Hepatocyte (in vitro differentiated cells): Measurements from ENCODE around the gene XCL2. TPM values are rescaled to one million over a fixed set of nuclear protein-coding genes. Genes with fewer than 3 reads are reported as not detected.
"Not testable (repeated sequence)": the region's sequence is repeated elsewhere in the genome, so short reads cannot be mapped to it uniquely, and the experiment has no call there.

Source experiments
- DNase-seq: peaks from one replicate; pipeline ENCODE4 v3.0.0-alpha.2; 2016; ENCODE audit warnings: low spot score
- H2AFZ ChIP-seq: fragments of 200-600 bp; sonication (generic); 2 replicates; pipeline ENCODE4 v1.6.0; 2016; ENCODE audit warnings: antibody characterized with exemption, mild to moderate bottlenecking
- H3K27ac ChIP-seq: fragments of 200-600 bp; sonication (generic); 2 replicates; pipeline ENCODE4 v1.5.1; 2016; ENCODE audit warnings: mild to moderate bottlenecking
- H3K27me3 ChIP-seq: fragments of 200-600 bp; sonication (generic); 2 replicates; pipeline ENCODE4 v1.6.1; 2016
- H3K36me3 ChIP-seq: fragments of 200-600 bp; sonication (generic); replicated peaks from 2 replicates; pipeline ENCODE4 v1.5.1; 2016; ENCODE audit warnings: low read depth; ENCODE audit not compliant: insufficient read depth
- H3K4me1 ChIP-seq: fragments of 200-600 bp; sonication (generic); 2 replicates; pipeline ENCODE4 v1.5.1; 2016; ENCODE audit warnings: mild to moderate bottlenecking, moderate library complexity; ENCODE audit not compliant: insufficient read depth
- H3K4me2 ChIP-seq: fragments of 200-600 bp; sonication (generic); 2 replicates; pipeline ENCODE4 v1.6.0; 2016
- H3K4me3 ChIP-seq: fragments of 200-600 bp; sonication (generic); 2 replicates; pipeline ENCODE4 v1.5.1; 2016; ENCODE audit warnings: mild to moderate bottlenecking
- H3K79me2 ChIP-seq: fragments of 200-600 bp; sonication (generic); 2 replicates; pipeline ENCODE4 v1.6.0; 2017; ENCODE audit warnings: mild to moderate bottlenecking
- H3K9me2 ChIP-seq: fragments of 200-600 bp; sonication (generic); replicated peaks from 2 replicates; pipeline ENCODE4 v1.6.0; 2017; ENCODE audit warnings: mild to moderate bottlenecking; ENCODE audit not compliant: insufficient read depth
- H3K9me3 ChIP-seq: fragments of 200-600 bp; sonication (generic); 2 replicates; pipeline ENCODE4 v1.5.1; 2016; ENCODE audit warnings: low read depth, mild to moderate bottlenecking
- H4K20me1 ChIP-seq: fragments of 200-600 bp; sonication (generic); 2 replicates; pipeline ENCODE4 v1.6.0; 2016; ENCODE audit warnings: mild to moderate bottlenecking; ENCODE audit not compliant: insufficient read depth, poor library complexity, severe bottlenecking
- CTCF ChIP-seq: fragments of 200-600 bp; sonication (generic); IDR thresholded peaks from 2 replicates; pipeline ENCODE4 v1.5.1; 2016; ENCODE audit warnings: antibody characterized with exemption, mild to moderate bottlenecking; ENCODE audit not compliant: poor library complexity
- EZH2 ChIP-seq: fragments of 200-600 bp; sonication (generic); IDR thresholded peaks from 2 replicates; pipeline ENCODE4 v1.6.1; 2016; ENCODE audit warnings: antibody characterized with exemption, mild to moderate bottlenecking, borderline replicate concordance
- EZH2phosphoT487 ChIP-seq: fragments of 200-600 bp; sonication (generic); IDR thresholded peaks from one replicate; pipeline ENCODE4 v1.6.1; 2018; ENCODE audit warnings: antibody characterized with exemption, mild to moderate bottlenecking, low read depth, moderate library complexity; ENCODE audit not compliant: unreplicated experiment, severe bottlenecking
- WGBS: methylation state at CpG from one replicate; pipeline ENCODE4 v1.1.6; 2016; ENCODE audit warnings: low lambda C conversion rate; ENCODE audit errors: missing lambda C conversion rate; 5-methylcytosine and 5-hydroxymethylcytosine counted together
- polyA plus RNA-seq: library from polyadenylated mRNA; unstranded; fragments of >200 nt; fragmentation: Nextera tagmentation; extraction: Ambion mirVana; gene quantifications from 2 replicates; pipeline ENCODE4 v1.2.1, GENCODE V29; 2016
- total RNA-seq: library from RNA; depleted of rRNA; stranded (reverse); fragments of >200 nt; gene quantifications from 2 replicates; pipeline ENCODE4 v1.2.3, GENCODE V29; 2014

The XCL2 gene
- total RNA-seq (not detected in 2 replicates), polyA plus RNA-seq (not detected in 2 replicates)

- not testable (repeated sequence) for H3K79me2 ChIP-seq, H3K4me3 ChIP-seq, H3K9me2 ChIP-seq, H3K36me3 ChIP-seq, H2AFZ ChIP-seq, H4K20me1 ChIP-seq, H3K4me2 ChIP-seq, H3K27ac ChIP-seq, H3K9me3 ChIP-seq, DNase-seq, H3K4me1 ChIP-seq, H3K27me3 ChIP-seq
- 98% methylated on average over 4 of the region's 8 CpGs for WGBS
These were observed at the start of gene XCL2 for GRCh38 chr1:168543840-168544498. Gene XCL2 (minus strand): TSS chr1:168543997. CDS start chr1:168543964, 33 bp downstream.

GRCh38 chr1:168591641-168592250 is 47.9 kb upstream of the XCL2 start:
- H3K27ac ChIP-seq, result no peak overlapping the region
- no peak overlapping the region for H3K4me3 ChIP-seq
- H3K4me2 ChIP-seq, result no peak overlapping the region
- H2AFZ ChIP-seq, result no peak overlapping the region
- H3K27me3 ChIP-seq, result no peaks in the 10 kb centered on the region
- no peak for DNase-seq
- WGBS, result 86% methylated on average over 2 of the region's 2 CpGs
- H3K4me1 ChIP-seq, result no peaks in the 10 kb centered on the region
- no peaks in the 10 kb centered on the region for H4K20me1 ChIP-seq
- H3K79me2 ChIP-seq, result no peaks in the 10 kb centered on the region
- no peak for TF ChIP-seq EZH2
- no peak for TF ChIP-seq EZH2phosphoT487
- no peak for TF ChIP-seq CTCF
- H3K9me3 ChIP-seq, result no peaks in the 10 kb centered on the region
- H3K9me2 ChIP-seq, result no peaks in the 10 kb centered on the region
- H3K36me3 ChIP-seq, result no peaks in the 10 kb centered on the region

GRCh38 chr1:168591066-168591465 is 47.3 kb upstream of the XCL2 start:
- no peak overlapping the region for H2AFZ ChIP-seq
- no peak overlapping the region for H3K4me2 ChIP-seq
- no peaks in the 10 kb centered on the region for H3K9me2 ChIP-seq
- WGBS, result 97% methylated on average over 5 of the region's 5 CpGs
- H3K4me3 ChIP-seq, result no peak overlapping the region
- no peak overlapping the region for H3K27ac ChIP-seq
- no peaks in the 10 kb centered on the region for H3K9me3 ChIP-seq
- DNase-seq, result no peak
- H3K79me2 ChIP-seq, result no peaks in the 10 kb centered on the region
- no peaks in the 10 kb centered on the region for H3K27me3 ChIP-seq
- no peaks in the 10 kb centered on the region for H3K36me3 ChIP-seq
- no peak for TF ChIP-seq EZH2phosphoT487
- TF ChIP-seq CTCF, result no peak
- no peak for TF ChIP-seq EZH2
- no peaks in the 10 kb centered on the region for H4K20me1 ChIP-seq
- H3K4me1 ChIP-seq, result no peaks in the 10 kb centered on the region

- Histone ChIP-seq H4K20me1 (no peaks in the 10 kb centered on the region), H3K9me2 (no peaks in the 10 kb centered on the region), H2AFZ (no peak overlapping the region), H3K4me3 (no peak overlapping the region), H3K36me3 (no peaks in the 10 kb centered on the region), H3K79me2 (no peaks in the 10 kb centered on the region), H3K27ac (no peak overlapping the region), H3K27me3 (no peaks in the 10 kb centered on the region), H3K9me3 (no peaks in the 10 kb centered on the region), H3K4me2 (no peak overlapping the region), H3K4me1 (no peaks in the 10 kb centered on the region)
- DNase-seq, result no peak
- no peak for TF ChIP-seq EZH2phosphoT487
- TF ChIP-seq CTCF, result no peak
- TF ChIP-seq EZH2, result no peak
- WGBS, result 86% methylated on average over 2 of the region's 2 CpGs
These were observed 45.4 kb upstream of the XCL2 start for GRCh38 chr1:168589167-168589566.
